IMR-90 (cell line): ENCODE measurements around the gene ATP1B2. TPM values are rescaled to one million over a fixed set of nuclear protein-coding genes. Genes with fewer than 3 reads are reported as not detected.
A peak's percentile ranks its signal among the peaks of the same experiment; 100 is the strongest.

ENCODE experiments used
- ATAC-seq: fragments of 200-7000 bp; cut with Tn5 transposase; 2 replicates; pipeline ENCODE4 v1.9.1; 2020; ENCODE audit warnings: low read depth, mild to moderate bottlenecking, moderate library complexity
- BruUV-seq: library from RNA; stranded (reverse); fragments of 400-500 nt; replicated peaks from 2 replicates; lab custom pipeline; 2021; lab: Mats Ljungman, UMichigan
- CTCF ChIA-PET: fragments of 300-600 bp; formaldehyde crosslinking; extraction: SDS; loops from one replicate; lab custom pipeline; 2021; ENCODE audit warnings: antibody characterized with exemption; lab: Yijun Ruan, JAX
- POLR2A ChIA-PET: fragments of 300-600 bp; sonication (Branson Sonifier 250); formaldehyde crosslinking; loops from one replicate; lab custom pipeline; 2022; ENCODE audit warnings: antibody characterized with exemption; ENCODE audit not compliant: unreplicated experiment; lab: Charles Lee
- DNase-seq: peaks from one replicate; pipeline ENCODE4 v3.0.0; 2013
- H2AFZ ChIP-seq: replicated peaks from 2 replicates; pipeline ENCODE3; 2013; ENCODE audit warnings: low read length, mild to moderate bottlenecking; ENCODE audit not compliant: poor library complexity
- H2AK5ac ChIP-seq: 2 replicates; pipeline ENCODE4 v1.6.1; 2013; ENCODE audit warnings: low read depth, low read length, inconsistent platforms
- H2AK9ac ChIP-seq: replicated peaks from 2 replicates; pipeline ENCODE3; 2013; ENCODE audit warnings: mild to moderate bottlenecking, low read depth, low read length, moderate library complexity; ENCODE audit not compliant: poor library complexity
- H2BK120ac ChIP-seq: 2 replicates; pipeline ENCODE4 v1.6.1; 2013; ENCODE audit warnings: low read depth, low read length, inconsistent platforms
- H2BK15ac ChIP-seq: 3 replicates; pipeline ENCODE4 v1.6.1; 2013; ENCODE audit warnings: low read depth, low read length, inconsistent platforms
- H2BK20ac ChIP-seq: 2 replicates; pipeline ENCODE4 v1.6.1; 2013; ENCODE audit warnings: low read depth, mild to moderate bottlenecking, inconsistent platforms, low read length, moderate library complexity
- H2BK5ac ChIP-seq: 2 replicates; pipeline ENCODE4 v1.6.1; 2013; ENCODE audit warnings: mild to moderate bottlenecking, low read depth, low read length, inconsistent platforms; ENCODE audit not compliant: poor library complexity, severe bottlenecking
- H3K14ac ChIP-seq: replicated peaks from 2 replicates; pipeline ENCODE4 v1.6.1; 2013; ENCODE audit warnings: low read depth, low read length, inconsistent platforms
- H3K18ac ChIP-seq: 2 replicates; pipeline ENCODE4 v1.6.1; 2013; ENCODE audit warnings: low read depth, low read length, control low read depth
- H3K23ac ChIP-seq: 2 replicates; pipeline ENCODE4 v1.6.1; 2013; ENCODE audit warnings: low read depth, low read length, inconsistent platforms
- H3K27ac ChIP-seq: 2 replicates; pipeline ENCODE4 v1.5.1; 2013; ENCODE audit warnings: mild to moderate bottlenecking, control low read depth, low read length; ENCODE audit not compliant: insufficient read depth
- H3K27me3 ChIP-seq: 2 replicates; pipeline ENCODE4 v1.6.1; 2013; ENCODE audit warnings: low read length; ENCODE audit not compliant: control insufficient read depth, insufficient read depth
- H3K36me3 ChIP-seq: 2 replicates; pipeline ENCODE4 v1.6.1; 2013; ENCODE audit warnings: low read length, mixed read lengths; ENCODE audit not compliant: control insufficient read depth, insufficient read depth
- H3K4ac ChIP-seq: 2 replicates; pipeline ENCODE4 v1.6.1; 2013; ENCODE audit warnings: low read depth, low read length, inconsistent platforms
- H3K4me1 ChIP-seq: 2 replicates; pipeline ENCODE4 v1.6.1; 2013; ENCODE audit warnings: low read length, mixed read lengths; ENCODE audit not compliant: control insufficient read depth, insufficient read depth
- H3K4me2 ChIP-seq: 2 replicates; pipeline ENCODE4 v1.6.1; 2013; ENCODE audit warnings: low read depth, mild to moderate bottlenecking, control low read depth, low read length, moderate library complexity
- H3K4me3 ChIP-seq: 2 replicates; pipeline ENCODE4 v1.5.1; 2013; ENCODE audit warnings: low read depth, mild to moderate bottlenecking, control low read depth, low read length, moderate library complexity; ENCODE audit not compliant: insufficient read depth
- H3K56ac ChIP-seq: 2 replicates; pipeline ENCODE4 v1.6.1; 2013; ENCODE audit warnings: low read length, inconsistent platforms; ENCODE audit not compliant: insufficient read depth; ENCODE audit errors: extremely low read depth
- H3K79me1 ChIP-seq, 2 experiments: 2 replicates each; pipeline ENCODE4 v1.6.1; 2013; ENCODE audit warnings: low read length in 2 of 2, inconsistent platforms in 1 of 2, low read depth in 1 of 2
- H3K9ac ChIP-seq: 2 replicates; pipeline ENCODE4 v1.6.1; 2013; ENCODE audit warnings: low read depth, low read length, control low read depth
- H3K9me1 ChIP-seq: 2 replicates; pipeline ENCODE4 v1.6.1; 2013; ENCODE audit warnings: low read length, inconsistent platforms; ENCODE audit not compliant: insufficient read depth
- H3K9me3 ChIP-seq: 2 replicates; pipeline ENCODE4 v1.6.1; 2013; ENCODE audit warnings: low read length; ENCODE audit not compliant: control insufficient read depth, insufficient read depth
- H4K20me1 ChIP-seq: 2 replicates; pipeline ENCODE4 v1.6.1; 2013; ENCODE audit warnings: low read length, inconsistent platforms; ENCODE audit not compliant: insufficient read depth
- H4K5ac ChIP-seq: 2 replicates; pipeline ENCODE4 v1.6.1; 2013; ENCODE audit warnings: mild to moderate bottlenecking, low read depth, low read length, control low read depth
- H4K8ac ChIP-seq, 2 experiments: 2 replicates each; pipeline ENCODE4 v1.6.1; 2013; ENCODE audit warnings: low read depth in 2 of 2, low read length in 2 of 2, control low read depth in 1 of 2, inconsistent platforms in 1 of 2
- H4K91ac ChIP-seq: 2 replicates; pipeline ENCODE4 v1.6.1; 2013; ENCODE audit warnings: low read depth, low read length, inconsistent platforms; ENCODE audit not compliant: insufficient read depth
- BHLHE40 ChIP-seq: fragments of 150-350 bp; IDR thresholded peaks from 2 replicates; pipeline ENCODE4 v1.6.1; 2016; ENCODE audit warnings: mild to moderate bottlenecking, low read depth, low read length
- CEBPB ChIP-seq: IDR thresholded peaks from 2 replicates; pipeline ENCODE4 v1.6.1; 2012; ENCODE audit warnings: low read depth, low read length, improper control_type of control experiment
- CHD1 ChIP-seq: IDR thresholded peaks from 2 replicates; pipeline ENCODE4 v1.6.1; 2012; ENCODE audit warnings: low read depth, low read length, improper control_type of control experiment
- MAZ ChIP-seq: IDR thresholded peaks from 2 replicates; pipeline ENCODE4 v1.6.1; 2012; ENCODE audit warnings: low read depth, mild to moderate bottlenecking, low read length, improper control_type of control experiment, moderate library complexity, borderline replicate concordance
- MXI1 ChIP-seq: IDR thresholded peaks from 2 replicates; pipeline ENCODE4 v1.6.1; 2012; ENCODE audit warnings: low read depth, mild to moderate bottlenecking, low read length, moderate library complexity, borderline replicate concordance
- NFE2L2 ChIP-seq: fragments of 150-350 bp; IDR thresholded peaks from 2 replicates; pipeline ENCODE4 v1.6.1; 2016; ENCODE audit warnings: low read depth, mild to moderate bottlenecking, low read length
- POLR2A ChIP-seq: IDR thresholded peaks from 2 replicates; pipeline ENCODE4 v1.6.1; 2012; ENCODE audit warnings: mild to moderate bottlenecking, low read depth, low read length
- RAD21 ChIP-seq: IDR thresholded peaks from 2 replicates; pipeline ENCODE4 v1.6.1; 2012; ENCODE audit warnings: low read length, improper control_type of control experiment
- RFX5 ChIP-seq: IDR thresholded peaks from 2 replicates; pipeline ENCODE4 v1.8.0; 2012; ENCODE audit warnings: low read depth, mild to moderate bottlenecking, low read length, moderate library complexity
- SMC3 ChIP-seq: fragments of 150-350 bp; IDR thresholded peaks from 2 replicates; pipeline ENCODE4 v1.6.1; 2016; ENCODE audit warnings: low read depth, mild to moderate bottlenecking, antibody characterized with exemption, low read length, moderate library complexity
- WGBS, 2 experiments: methylation state at CpG; one replicate each; pipeline versions ENCODE4 v1.1.5 to v1.1.7; 2013; ENCODE audit warnings: missing lambda C conversion rate in 2 of 2; ENCODE audit not compliant: insufficient read length in 1 of 2; ENCODE audit errors: extremely low coverage in 2 of 2; 5-methylcytosine and 5-hydroxymethylcytosine counted together
- dilution Hi-C: fragments of 300-500 bp; cut with HindIII; formaldehyde crosslinking; loops from one replicate; pipeline ENCODE4 v1.14.3; 2018; ENCODE audit warnings: low sequenced_read_pairs; ENCODE audit not compliant: unreplicated experiment
- in situ Hi-C: fragments of 300-500 bp; cut with MboI; formaldehyde crosslinking; loops from 3 replicates; pipeline ENCODE4 v1.14.3; 2019; ENCODE audit warnings: low sequenced_read_pairs, inconsistent platforms, mixed read lengths
- intact Hi-C: fragments of 100-400 bp; cut with micrococcal nuclease; formaldehyde crosslinking; loops from 2 replicates; pipeline ENCODE4 v1.10.0; 2022
- polyA plus RNA-seq, 3 experiments: library from polyadenylated mRNA; depleted of rRNA; stranded (reverse); fragments of >200 nt; gene quantifications; 2 replicates each; pipeline ENCODE4 v1.2.3, GENCODE V29; 2012; ENCODE audit warnings: low replicate concordance in 1 of 3
- total RNA-seq: library from RNA; depleted of rRNA; stranded (reverse); fragments of >200 nt; gene quantifications from 2 replicates; pipeline ENCODE4 v1.2.3, GENCODE V29; 2012
- TF ChIP-seq, protein P1 (sequence below): conservative IDR thresholded peaks from 2 replicates; pipeline ENCODE4 v1.5.1; 2012; ENCODE audit warnings: mild to moderate bottlenecking, low read depth, low read length, improper control_type of control experiment
- TF ChIP-seq, protein P2 (sequence below): fragments of 150-350 bp; IDR thresholded peaks from 2 replicates; pipeline ENCODE4 v1.6.1; 2016; ENCODE audit warnings: low read depth, mild to moderate bottlenecking, low read length, moderate library complexity, borderline replicate concordance
- TF ChIP-seq, protein P3 (sequence below): fragments of 150-350 bp; IDR thresholded peaks from 2 replicates; pipeline ENCODE4 v1.6.1; 2017; ENCODE audit warnings: mild to moderate bottlenecking, antibody characterized with exemption, low read length, low read depth

ATP1B2 gene
- total and polyA plus RNA-seq, 2 of the 4 experiments (the other 2 are of a cell fraction), result 0.02 TPM; not detected in 1

DNA sequence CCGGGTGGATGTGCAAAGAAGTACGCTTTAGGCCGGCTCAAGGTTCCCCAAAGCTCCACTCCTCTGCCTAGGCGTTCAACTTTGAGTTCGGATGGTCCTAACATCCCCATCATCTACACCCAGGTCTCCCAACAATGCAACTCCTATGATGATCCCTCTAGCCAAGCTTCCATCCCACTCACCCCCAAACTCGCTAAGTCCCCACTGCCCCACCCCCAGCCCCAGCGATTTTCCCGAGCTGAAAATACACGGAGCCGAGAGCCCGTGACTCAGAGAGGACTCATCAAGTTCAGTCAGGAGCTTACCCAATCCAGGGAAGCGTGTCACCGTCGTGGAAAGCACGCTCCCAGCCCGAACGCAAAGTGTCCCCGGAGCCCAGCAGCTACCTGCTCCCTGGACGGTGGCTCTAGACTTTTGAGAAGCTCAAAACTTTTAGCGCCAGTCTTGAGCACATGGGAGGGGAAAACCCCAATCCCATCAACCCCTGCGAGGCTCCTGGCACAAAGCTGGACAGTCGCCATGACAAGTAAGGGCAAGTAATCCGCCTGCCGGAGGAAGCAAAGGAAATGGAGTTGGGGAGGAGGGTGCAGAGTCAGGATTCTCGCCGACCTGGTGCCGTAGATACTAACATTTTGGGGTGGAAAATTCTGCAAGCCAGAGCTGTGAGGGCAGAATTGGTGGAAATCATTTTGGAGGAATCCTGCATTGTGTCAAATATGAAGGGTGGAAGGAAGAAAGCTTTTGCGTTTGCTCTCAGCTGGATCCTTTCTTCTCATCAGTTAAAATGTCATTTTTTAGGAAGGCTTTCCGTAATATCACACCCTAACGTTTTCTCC is 36.6 kb downstream of the ATP1B2 start, which contains the start of gene TP53:
Gene TP53 (minus strand): TSS at position 419 of the 836 bp plus-strand sequence. CDS start 10,896 bp downstream, outside the sequence.
- Histone ChIP-seq H3K4ac (peak within 1 kb of the TSS; percentile 97), H3K9me1 (no peaks in the 10 kb centered on the region), H2AFZ (peak within 1 kb of the TSS; percentile 94), H2AK5ac (peak within 1 kb of the TSS; percentile 95), H4K20me1 (peaks cover 4% of the 10 kb centered on the region), H3K4me3 (peak within 1 kb of the TSS; percentile 83), H3K27me3 (no peaks in the 10 kb centered on the region), H4K5ac (peak within 1 kb of the TSS; percentile 98), H2BK120ac (peak within 1 kb of the TSS; percentile 88), H3K18ac (peak within 1 kb of the TSS; percentile 86), H3K9ac (peak within 1 kb of the TSS; percentile 96), H3K4me1 (no peaks in the 10 kb centered on the region), H2BK15ac (peak within 1 kb of the TSS; percentile 38; the same call in 1 of the 3 replicates), H3K23ac (peak within 1 kb of the TSS; percentile 98), H3K14ac (peak within 1 kb of the TSS; percentile 95), H3K36me3 (no peaks in the 10 kb centered on the region), H4K8ac (peak within 1 kb of the TSS; percentile 86 to 95), H3K79me1 (peaks cover 15 to 60% of the 10 kb centered on the region in 2 experiments), H3K56ac (peak within 1 kb of the TSS; percentile 99), H3K9me3 (no peaks in the 10 kb centered on the region), H2BK5ac (peak within 1 kb of the TSS; percentile 95), H3K27ac (peak within 1 kb of the TSS; percentile 96), H4K91ac (peak within 1 kb of the TSS; percentile 93), H3K4me2 (peak within 1 kb of the TSS; percentile 93), H2BK20ac (peak within 1 kb of the TSS; percentile 55), H2AK9ac (peak within 1 kb of the TSS; percentile 95)
- TSS peak; percentile 27 for BruUV-seq
- ATAC-seq, result peak; percentile 33
- DNase-seq, result peak; percentile 90
- dilution Hi-C loops, result no loop called here
- in situ Hi-C loops, result no loop called here
- CTCF ChIA-PET, result interaction anchor here (0.5 to 4.1 kb wide), 15 partner anchors 15 to 641 kb away, joined by 3 to 27 read pairs (median 4); partner anchors contain the start of genes CD68, EFNB3, FXR2 and MPDU1
- 0 to 100% methylated on average over 1 to 20 of the region's 30 CpGs for WGBS, 2 experiments
- intact Hi-C loops, result loop anchor here (2.0 to 5.0 kb wide), 2 partner anchors 72 to 205 kb away; partner anchors contain the start of genes FXR2, POLR2A and SLC35G6
- POLR2A ChIA-PET, result interaction anchor here (0.5 to 3.0 kb wide), 5 partner anchors 57 to 190 kb away, joined by 3 to 9 read pairs (median 3); partner anchors contain the start of genes MPDU1 and SAT2
- TF ChIP-seq CHD1, result no peak
- TF ChIP-seq BHLHE40, result peak; percentile 18; the same call in 1 of the 2 replicates
- TF ChIP-seq MAZ, result peak; percentile 17; the same call in 1 of the 2 replicates
- TF ChIP-seq, protein P1, sequence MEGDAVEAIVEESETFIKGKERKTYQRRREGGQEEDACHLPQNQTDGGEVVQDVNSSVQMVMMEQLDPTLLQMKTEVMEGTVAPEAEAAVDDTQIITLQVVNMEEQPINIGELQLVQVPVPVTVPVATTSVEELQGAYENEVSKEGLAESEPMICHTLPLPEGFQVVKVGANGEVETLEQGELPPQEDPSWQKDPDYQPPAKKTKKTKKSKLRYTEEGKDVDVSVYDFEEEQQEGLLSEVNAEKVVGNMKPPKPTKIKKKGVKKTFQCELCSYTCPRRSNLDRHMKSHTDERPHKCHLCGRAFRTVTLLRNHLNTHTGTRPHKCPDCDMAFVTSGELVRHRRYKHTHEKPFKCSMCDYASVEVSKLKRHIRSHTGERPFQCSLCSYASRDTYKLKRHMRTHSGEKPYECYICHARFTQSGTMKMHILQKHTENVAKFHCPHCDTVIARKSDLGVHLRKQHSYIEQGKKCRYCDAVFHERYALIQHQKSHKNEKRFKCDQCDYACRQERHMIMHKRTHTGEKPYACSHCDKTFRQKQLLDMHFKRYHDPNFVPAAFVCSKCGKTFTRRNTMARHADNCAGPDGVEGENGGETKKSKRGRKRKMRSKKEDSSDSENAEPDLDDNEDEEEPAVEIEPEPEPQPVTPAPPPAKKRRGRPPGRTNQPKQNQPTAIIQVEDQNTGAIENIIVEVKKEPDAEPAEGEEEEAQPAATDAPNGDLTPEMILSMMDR, result no peak
- peak; percentile 93 for TF ChIP-seq CEBPB
- TF ChIP-seq MXI1, result peak; percentile 94
- peak; percentile 85 for TF ChIP-seq POLR2A
- no peak for TF ChIP-seq RFX5
- no peak for TF ChIP-seq RAD21
- TF ChIP-seq, protein P2, sequence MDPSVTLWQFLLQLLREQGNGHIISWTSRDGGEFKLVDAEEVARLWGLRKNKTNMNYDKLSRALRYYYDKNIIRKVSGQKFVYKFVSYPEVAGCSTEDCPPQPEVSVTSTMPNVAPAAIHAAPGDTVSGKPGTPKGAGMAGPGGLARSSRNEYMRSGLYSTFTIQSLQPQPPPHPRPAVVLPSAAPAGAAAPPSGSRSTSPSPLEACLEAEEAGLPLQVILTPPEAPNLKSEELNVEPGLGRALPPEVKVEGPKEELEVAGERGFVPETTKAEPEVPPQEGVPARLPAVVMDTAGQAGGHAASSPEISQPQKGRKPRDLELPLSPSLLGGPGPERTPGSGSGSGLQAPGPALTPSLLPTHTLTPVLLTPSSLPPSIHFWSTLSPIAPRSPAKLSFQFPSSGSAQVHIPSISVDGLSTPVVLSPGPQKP, result no peak
- TF ChIP-seq, protein P3, sequence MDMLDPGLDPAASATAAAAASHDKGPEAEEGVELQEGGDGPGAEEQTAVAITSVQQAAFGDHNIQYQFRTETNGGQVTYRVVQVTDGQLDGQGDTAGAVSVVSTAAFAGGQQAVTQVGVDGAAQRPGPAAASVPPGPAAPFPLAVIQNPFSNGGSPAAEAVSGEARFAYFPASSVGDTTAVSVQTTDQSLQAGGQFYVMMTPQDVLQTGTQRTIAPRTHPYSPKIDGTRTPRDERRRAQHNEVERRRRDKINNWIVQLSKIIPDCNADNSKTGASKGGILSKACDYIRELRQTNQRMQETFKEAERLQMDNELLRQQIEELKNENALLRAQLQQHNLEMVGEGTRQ, result no peak; the same call in 1 of the 2 replicates
- TF ChIP-seq NFE2L2, result no peak
- TF ChIP-seq SMC3, result 0 out of 2 replicates have a peak, but pooled peaks have one; percentile 2
